ENCODE results near the gene KCTD10.
A peak's percentile ranks its signal among the peaks of the same experiment; 100 is the strongest.

KCTD10 gene

GRCh38 chr12:109482491-109482890, 5.4 kb upstream of the KCTD10 start:
- DNase-seq (ENCODE audit: low read depth), result no peak
- H3K4me3 ChIP-seq (ENCODE audit: low read length), result no peak overlapping the region
- no peak for TF ChIP-seq CTCF (IDR thresholded peaks at IDR 0.05; ENCODE audit: insufficient read depth, low read depth, low read length, missing control alignments)

GRCh38 chr12:109481863-109482262, 4.8 kb upstream of the KCTD10 start:
- no peak for DNase-seq (ENCODE audit: low read depth)
- TF ChIP-seq CTCF (IDR thresholded peaks at IDR 0.05; ENCODE audit: insufficient read depth, low read depth, low read length, missing control alignments), result no peak
- H3K4me3 ChIP-seq (ENCODE audit: low read length), result no peak overlapping the region

GRCh38 chr12:109480356-109480755, 3.3 kb upstream of the KCTD10 start:
- no peak for TF ChIP-seq CTCF (IDR thresholded peaks at IDR 0.05; ENCODE audit: insufficient read depth, low read depth, low read length, missing control alignments)
- H3K4me3 ChIP-seq (ENCODE audit: low read length), result no peak overlapping the region
- DNase-seq (ENCODE audit: low read depth), result no peak

GRCh38 chr12:109479761-109480160, 2.7 kb upstream of the KCTD10 start:
- DNase-seq (ENCODE audit: low read depth), result no peak
- TF ChIP-seq CTCF (IDR thresholded peaks at IDR 0.05; ENCODE audit: insufficient read depth, low read depth, low read length, missing control alignments), result no peak
- no peak overlapping the region for H3K4me3 ChIP-seq (ENCODE audit: low read length)

GRCh38 chr12:109477963-109478315, 839 bp upstream of the KCTD10 start:
- peak overlapping the region; percentile 98 for H3K4me3 ChIP-seq (ENCODE audit: low read length)
- DNase-seq (ENCODE audit: low read depth), result no peak
- no peak for TF ChIP-seq CTCF (IDR thresholded peaks at IDR 0.05; ENCODE audit: insufficient read depth, low read depth, low read length, missing control alignments)

GRCh38 chr12:109476807-109477184, 304 bp downstream of the KCTD10 start:
- peak overlapping the region; percentile 98 for H3K4me3 ChIP-seq (ENCODE audit: low read length)
- DNase-seq (ENCODE audit: low read depth), result no peak
- no peak for TF ChIP-seq CTCF (IDR thresholded peaks at IDR 0.05; ENCODE audit: insufficient read depth, low read depth, low read length, missing control alignments)

GRCh38 chr12:109475993-109476806, 900 bp downstream of the KCTD10 start:
- H3K4me3 ChIP-seq (ENCODE audit: low read length), result peak overlapping the region; percentile 98
- peak; percentile 35 for DNase-seq (ENCODE audit: low read depth)
- TF ChIP-seq CTCF (IDR thresholded peaks at IDR 0.05; ENCODE audit: insufficient read depth, low read depth, low read length, missing control alignments), result no peak

Data from epithelial cell of esophagus (primary cell).